Endothelial cell of umbilical vein (primary cell): Measurements from ENCODE around the gene PPM1F. TPM values are rescaled to one million over a fixed set of nuclear protein-coding genes. Genes with fewer than 3 reads are reported as not detected.

Source experiments
- BruUV-seq: library from RNA; stranded (reverse); fragments of 400-500 nt; replicated peaks from 2 replicates; lab custom pipeline; 2021; lab: Mats Ljungman, UMichigan
- CTCF ChIA-PET: fragments of 300-600, 350-600 bp; sonication (Branson Sonifier 250); formaldehyde crosslinking; loops from one replicate; lab custom pipeline; 2021; ENCODE audit warnings: antibody characterized with exemption, inconsistent platforms; lab: Charles Lee
- POLR2A ChIA-PET: fragments of 300-600, 350-600 bp; sonication (Branson Sonifier 250); formaldehyde crosslinking; loops from one replicate; lab custom pipeline; 2021; ENCODE audit warnings: antibody characterized with exemption, inconsistent platforms; lab: Charles Lee
- DNase-seq: peaks from one replicate; pipeline ENCODE4 v3.0.0-alpha.2; 2011; ENCODE audit warnings: low read depth, low spot score
- FAIRE-seq: peaks from 2 replicates; lab custom pipeline; 2011; peaks lifted over from hg19 to GRCh38; lab: Jason Lieb, UNC
- H2AFZ ChIP-seq: 2 replicates; pipeline ENCODE4 v1.6.0; 2012; ENCODE audit warnings: low read depth, low read length, control low read depth, inconsistent platforms
- H3K27ac ChIP-seq: 2 replicates; pipeline ENCODE4 v1.5.1; 2011; ENCODE audit warnings: low read depth, mild to moderate bottlenecking, control low read depth, low read length, moderate library complexity; ENCODE audit not compliant: insufficient read depth
- H3K27me3 ChIP-seq, 2 experiments: 2 replicates each; pipeline versions ENCODE4 v1.6.0 to v1.6.1; 2011; ENCODE audit warnings: low read length in 2 of 2, mixed read lengths in 1 of 2; ENCODE audit not compliant: control insufficient read depth in 2 of 2, insufficient read depth in 2 of 2
- H3K36me3 ChIP-seq, 2 experiments: 2 replicates in 1 of 2; 3 replicates in 1 of 2; pipeline ENCODE4 v1.5.1; 2011; ENCODE audit warnings: low read length in 2 of 2, mild to moderate bottlenecking in 1 of 2, moderate library complexity in 1 of 2; ENCODE audit not compliant: control insufficient read depth in 2 of 2, insufficient read depth in 2 of 2; ENCODE audit errors: extremely low read depth in 1 of 2
- H3K4me1 ChIP-seq: 3 replicates; pipeline ENCODE4 v1.5.1; 2011; ENCODE audit warnings: mild to moderate bottlenecking, low read length; ENCODE audit not compliant: control insufficient read depth, insufficient read depth; ENCODE audit errors: extremely low read depth
- H3K4me2 ChIP-seq: 2 replicates; pipeline ENCODE4 v1.6.1; 2011; ENCODE audit warnings: low read length, control low read depth, mixed read lengths; ENCODE audit not compliant: insufficient read depth
- H3K4me3 ChIP-seq, 3 experiments: fragments of 200-600 bp in 1 of 3; sonication (generic), shearing (Covaris generic) in 1 of 3; replicated peaks in 1 of 3; 2 replicates each; pipeline ENCODE4 v1.5.1; 2011 to 2016; ENCODE audit warnings: control low read depth in 3 of 3, low read length in 3 of 3, mild to moderate bottlenecking in 2 of 3, inconsistent platforms in 1 of 3, low read depth in 1 of 3, moderate library complexity in 1 of 3; ENCODE audit not compliant: insufficient read depth in 1 of 3
- H3K79me2 ChIP-seq: 2 replicates; pipeline ENCODE4 v1.6.0; 2012; ENCODE audit warnings: low read length, inconsistent platforms; ENCODE audit not compliant: control insufficient read depth, insufficient read depth
- H3K9ac ChIP-seq: replicated peaks from 2 replicates; pipeline ENCODE3; 2011; ENCODE audit warnings: low read length, control low read depth; ENCODE audit not compliant: insufficient read depth; ENCODE audit errors: extremely low read depth
- H3K9me1 ChIP-seq: replicated peaks from 3 replicates; pipeline ENCODE4 v1.6.0; 2011; ENCODE audit warnings: mild to moderate bottlenecking, low read length; ENCODE audit not compliant: control insufficient read depth, insufficient read depth; ENCODE audit errors: extremely low read depth
- H3K9me3 ChIP-seq: replicated peaks from 2 replicates; pipeline ENCODE4 v1.5.1; 2012; ENCODE audit warnings: low read length, inconsistent platforms; ENCODE audit not compliant: control insufficient read depth, insufficient read depth
- H4K20me1 ChIP-seq: replicated peaks from 2 replicates; pipeline ENCODE3; 2011; ENCODE audit warnings: mild to moderate bottlenecking, low read length; ENCODE audit not compliant: control insufficient read depth, insufficient read depth; ENCODE audit errors: extremely low read depth
- EZH2 ChIP-seq: IDR thresholded peaks from 2 replicates; pipeline ENCODE4 v1.6.1; 2012; ENCODE audit warnings: borderline replicate concordance, low read depth, mild to moderate bottlenecking, moderate library complexity, low read length, inconsistent platforms; ENCODE audit not compliant: severe bottlenecking
- FOS ChIP-seq: IDR thresholded peaks from 2 replicates; pipeline ENCODE4 v1.6.1; 2011; ENCODE audit warnings: mild to moderate bottlenecking, low read length, moderate library complexity, borderline replicate concordance; ENCODE audit not compliant: insufficient read depth
- GATA2 ChIP-seq: IDR thresholded peaks from 2 replicates; pipeline ENCODE4 v1.7.0; 2011; ENCODE audit warnings: low read depth, mild to moderate bottlenecking, moderate library complexity, mixed read lengths, low read length; ENCODE audit not compliant: insufficient read length, insufficient read depth
- JUN ChIP-seq: IDR thresholded peaks from 2 replicates; pipeline ENCODE4 v1.6.1; 2011; ENCODE audit warnings: borderline replicate concordance, low read depth; ENCODE audit not compliant: insufficient read length, insufficient read depth
- MYC ChIP-seq: IDR thresholded peaks from one replicate; pipeline ENCODE4 v1.6.1; 2011; ENCODE audit warnings: mild to moderate bottlenecking, low read depth, low read length
- POLR2A ChIP-seq: IDR thresholded peaks from 2 replicates; pipeline ENCODE4 v1.6.1; 2012; ENCODE audit warnings: low read depth, mild to moderate bottlenecking, control low read depth, low read length
- POLR2AphosphoS5 ChIP-seq: IDR thresholded peaks from 2 replicates; pipeline ENCODE4 v1.6.1; 2012; ENCODE audit warnings: low read depth, mild to moderate bottlenecking, control low read depth, low read length, moderate library complexity; ENCODE audit not compliant: insufficient read depth
- dilution Hi-C: fragments of 300-500 bp; cut with MboI; formaldehyde crosslinking; loops from one replicate; pipeline ENCODE4 v1.15.0; 2019; ENCODE audit warnings: low sequenced_read_pairs; ENCODE audit not compliant: extremely low pct_ligation_motif_present
- intact Hi-C: fragments of 100-400 bp; cut with micrococcal nuclease; formaldehyde crosslinking; loops from one replicate; pipeline ENCODE4 v1.10.0; 2022
- polyA plus RNA-seq, 4 experiments: library from polyadenylated mRNA; depleted of rRNA in 3 of 4; stranded (reverse) in 3 of 4; unstranded in 1 of 4; fragments of >200 nt; gene quantifications; 2 replicates each; pipeline versions ENCODE4 v1.2.1 to v1.2.3, GENCODE V29; 2011 to 2012; ENCODE audit warnings: missing spikeins in 1 of 4
- total RNA-seq: library from RNA; stranded (reverse); gene quantifications from 2 replicates; pipeline ENCODE4 v1.2.3, GENCODE V29; 2021
- TF ChIP-seq, protein P1 (sequence below): IDR thresholded peaks from 2 replicates; pipeline ENCODE4 v1.6.1; 2011; ENCODE audit not compliant: insufficient read depth, insufficient read length
- TF ChIP-seq, protein P2 (sequence below), 2 donors: IDR thresholded peaks; 1 replicate in 1 of 2; 2 replicates in 1 of 2; pipeline ENCODE4 v1.5.1; 2011; ENCODE audit warnings: low read length in 2 of 2, mild to moderate bottlenecking in 2 of 2, moderate library complexity in 2 of 2, control low read depth in 1 of 2, inconsistent platforms in 1 of 2, low read depth in 1 of 2; ENCODE audit not compliant: insufficient read depth in 1 of 2; ENCODE audit errors: extremely low read depth in 1 of 2

The PPM1F gene
- total and polyA plus RNA-seq, 2 donors (not counting 3 experiments of a cell fraction or from before 2014, with no cell fraction given) = 107 to 178 TPM

DNA sequence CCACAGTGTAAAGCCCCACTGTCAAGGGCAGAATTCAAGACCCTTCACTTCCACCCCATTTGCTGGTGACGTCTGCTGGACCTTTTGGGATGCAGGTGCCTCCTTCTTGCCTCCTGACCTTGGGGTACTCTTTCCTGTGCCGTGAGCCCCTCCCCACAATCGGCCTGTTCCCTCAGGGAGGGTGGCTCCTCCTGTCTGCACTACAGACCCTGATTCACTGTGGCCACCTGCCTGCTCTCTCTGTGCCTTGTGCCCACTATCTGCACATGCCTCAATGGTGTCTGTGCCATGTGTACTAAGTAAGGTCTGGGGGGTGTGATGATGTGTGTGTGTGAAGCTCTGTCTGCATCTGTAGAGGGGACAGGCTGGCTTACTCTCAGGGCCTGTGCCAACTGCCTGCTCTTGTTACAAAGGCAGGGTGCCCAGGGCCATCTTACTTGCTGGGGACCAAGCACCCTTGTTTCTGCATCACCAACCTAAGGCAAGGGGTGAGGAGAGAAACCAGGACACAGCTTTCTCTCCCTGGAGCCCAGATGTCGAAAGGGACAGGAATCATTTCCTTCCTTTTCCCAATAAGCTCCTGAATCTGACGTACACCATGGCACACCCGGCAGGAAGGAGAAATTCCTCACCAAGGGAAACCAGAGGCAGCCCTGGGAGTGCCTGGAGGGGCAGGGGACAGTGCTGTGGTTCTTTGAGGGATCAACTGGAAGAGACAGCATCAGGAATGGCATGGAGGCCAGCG is 3.7 kb downstream of the PPM1F start:
- DNase-seq = peak; percentile 37
- dilution Hi-C loops = loop anchor here (25.0 kb wide), 2 partner anchors 137 to 237 kb away; no protein-coding TSS in a partner anchor

DNA sequence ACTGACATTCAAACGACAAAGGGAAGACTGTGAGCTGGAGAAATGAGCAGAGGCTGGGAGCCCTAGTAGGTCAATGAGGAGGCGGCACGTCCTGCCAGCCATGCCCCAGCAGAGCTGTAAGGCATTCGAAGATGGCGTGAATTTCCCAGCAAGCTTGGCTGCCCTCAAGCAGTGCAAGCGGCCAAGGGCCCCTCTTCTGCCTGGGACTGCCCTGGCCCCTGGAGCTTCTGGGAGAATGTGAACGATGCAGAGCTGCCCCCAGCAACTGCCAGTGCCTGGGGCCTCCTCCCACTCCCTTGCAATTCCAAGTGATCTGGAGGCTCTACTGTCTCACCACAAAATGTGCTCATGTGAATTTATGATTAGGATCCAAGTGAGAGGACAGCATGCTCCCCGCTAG is 4.3 kb downstream of the PPM1F start:
- Histone ChIP-seq H2AFZ (no peak overlapping the region), H3K36me3 (peaks cover 14 to 19% of the 10 kb centered on the region in 2 experiments), H3K4me3 (no peak overlapping the region), H3K27ac (peak overlapping the region; percentile 71), H3K4me1 (peaks cover 77% of the 10 kb centered on the region), H3K27me3 (no peaks in the 10 kb centered on the region), H3K9me1 (no peaks in the 10 kb centered on the region), H3K9me3 (no peaks in the 10 kb centered on the region), H4K20me1 (no peaks in the 10 kb centered on the region), H3K79me2 (peaks cover 78% of the 10 kb centered on the region), H3K9ac (peak overlapping the region; percentile 7), H3K4me2 (no peak overlapping the region)
- BruUV-seq = no TSS peak
- POLR2A ChIA-PET = no interaction called here
- dilution Hi-C loops (loop anchor here (25.0 kb wide), 2 partner anchors 136 to 236 kb away; no protein-coding TSS in a partner anchor), intact Hi-C loops (no loop called here)
- CTCF ChIA-PET = interaction anchor here (1.2 to 8.4 kb wide), 3 partner anchors 10 to 235 kb away, joined by 3 to 292 read pairs (median 5); no protein-coding TSS in a partner anchor
- TF ChIP-seq JUN (no peak), GATA2 (no peak), POLR2A (no peak), FOS (no peak), POLR2AphosphoS5 (no peak), MYC (no peak), EZH2 (no peak)
- TF ChIP-seq, protein P1, sequence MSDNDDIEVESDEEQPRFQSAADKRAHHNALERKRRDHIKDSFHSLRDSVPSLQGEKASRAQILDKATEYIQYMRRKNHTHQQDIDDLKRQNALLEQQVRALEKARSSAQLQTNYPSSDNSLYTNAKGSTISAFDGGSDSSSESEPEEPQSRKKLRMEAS = no peak
- TF ChIP-seq, protein P2, sequence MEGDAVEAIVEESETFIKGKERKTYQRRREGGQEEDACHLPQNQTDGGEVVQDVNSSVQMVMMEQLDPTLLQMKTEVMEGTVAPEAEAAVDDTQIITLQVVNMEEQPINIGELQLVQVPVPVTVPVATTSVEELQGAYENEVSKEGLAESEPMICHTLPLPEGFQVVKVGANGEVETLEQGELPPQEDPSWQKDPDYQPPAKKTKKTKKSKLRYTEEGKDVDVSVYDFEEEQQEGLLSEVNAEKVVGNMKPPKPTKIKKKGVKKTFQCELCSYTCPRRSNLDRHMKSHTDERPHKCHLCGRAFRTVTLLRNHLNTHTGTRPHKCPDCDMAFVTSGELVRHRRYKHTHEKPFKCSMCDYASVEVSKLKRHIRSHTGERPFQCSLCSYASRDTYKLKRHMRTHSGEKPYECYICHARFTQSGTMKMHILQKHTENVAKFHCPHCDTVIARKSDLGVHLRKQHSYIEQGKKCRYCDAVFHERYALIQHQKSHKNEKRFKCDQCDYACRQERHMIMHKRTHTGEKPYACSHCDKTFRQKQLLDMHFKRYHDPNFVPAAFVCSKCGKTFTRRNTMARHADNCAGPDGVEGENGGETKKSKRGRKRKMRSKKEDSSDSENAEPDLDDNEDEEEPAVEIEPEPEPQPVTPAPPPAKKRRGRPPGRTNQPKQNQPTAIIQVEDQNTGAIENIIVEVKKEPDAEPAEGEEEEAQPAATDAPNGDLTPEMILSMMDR (IDR thresholded peaks at IDR 0.05; ENCODE audit: extremely low read depth in 1 of 2, insufficient read depth in 1 of 2, low read depth in 1 of 2, low read length in 2 of 2) = no peak
- DNase-seq (no peak), FAIRE-seq (no peak)

More for the DNA sequence above, 3.7 kb downstream of the PPM1F start:
- no TSS peak for BruUV-seq
- peak overlapping the region; percentile 34 for H3K4me2 ChIP-seq
- H3K4me1 ChIP-seq = peaks cover 71% of the 10 kb centered on the region
- H3K4me3 ChIP-seq = no peak overlapping the region
- no peaks in the 10 kb centered on the region for H3K9me3 ChIP-seq
- H2AFZ ChIP-seq = no peak overlapping the region
- H3K27me3 ChIP-seq = no peaks in the 10 kb centered on the region
- no peaks in the 10 kb centered on the region for H4K20me1 ChIP-seq
- no peak for TF ChIP-seq EZH2
- TF ChIP-seq GATA2 = no peak
- peak; percentile 12 for TF ChIP-seq POLR2A
- TF ChIP-seq JUN = no peak
- TF ChIP-seq, protein P1 = peak; percentile 39
- no peak for TF ChIP-seq MYC
- TF ChIP-seq POLR2AphosphoS5 = no peak
- ChIA-PET POLR2A (no interaction called here), CTCF (interaction anchor here (8.4 kb wide), 1 partner anchor 12 kb away, joined by 292 read pairs; no protein-coding TSS in a partner anchor)
- peaks cover 14 to 18% of the 10 kb centered on the region in 2 experiments for H3K36me3 ChIP-seq
- H3K9me1 ChIP-seq = no peaks in the 10 kb centered on the region
- intact Hi-C loops = no loop called here
- peak; percentile 85 for FAIRE-seq
- H3K9ac ChIP-seq = peak overlapping the region; percentile 55
- peak overlapping the region; percentile 71 for H3K27ac ChIP-seq
- H3K79me2 ChIP-seq = peaks cover 76% of the 10 kb centered on the region
